Naive thymus-derived CD4-positive, alpha-beta T cell (primary cell): ENCODE measurements around the gene LYPLAL1. TPM values are rescaled to one million over a fixed set of nuclear protein-coding genes. Genes with fewer than 3 reads are reported as not detected.
"Not testable (repeated sequence)": the region's sequence is repeated elsewhere in the genome, so short reads cannot be mapped to it uniquely, and the experiment has no call there.

Experiments used
- ATAC-seq: fragments of 150-1000 bp; cut with Tn5 transposase; 2 replicates; pipeline ENCODE4 v1.10.0; 2021; ENCODE audit warnings: mild to moderate bottlenecking, moderate library complexity
- CTCF ChIA-PET: fragments of 350-600 bp; sonication (Branson Sonifier 250); formaldehyde crosslinking; loops from one replicate; lab custom pipeline; 2021; ENCODE audit warnings: antibody characterized with exemption; lab: Charles Lee
- POLR2A ChIA-PET: fragments of 350-600 bp; sonication (Branson Sonifier 250); formaldehyde crosslinking; loops from one replicate; lab custom pipeline; 2021; ENCODE audit warnings: antibody characterized with exemption, inconsistent platforms; lab: Charles Lee
- DNase-seq, 9 donors: peaks; one replicate each; pipeline versions ENCODE4 v3.0.0 to v3.0.0-alpha.2; 2020 to 2022; ENCODE audit warnings: mixed read lengths in 1 of 9
- H3K27ac ChIP-seq: one replicate; pipeline ENCODE4 v1.7.0; 2013; ENCODE audit warnings: mild to moderate bottlenecking, low read depth, low read length, moderate library complexity
- H3K27me3 ChIP-seq, 2 donors: one replicate each; pipeline ENCODE4 v1.7.0; 2013; ENCODE audit warnings: low read length in 2 of 2, mild to moderate bottlenecking in 2 of 2, moderate library complexity in 2 of 2; ENCODE audit not compliant: control insufficient read depth in 2 of 2, insufficient read depth in 2 of 2
- H3K36me3 ChIP-seq, 3 experiments: 1 replicate in 2 of 3; 2 replicates in 1 of 3; pipeline ENCODE4 v1.7.0; 2013; ENCODE audit warnings: low read length in 3 of 3, mild to moderate bottlenecking in 3 of 3, moderate library complexity in 1 of 3; ENCODE audit not compliant: insufficient read depth in 3 of 3, control insufficient read depth in 2 of 3
- H3K4me1 ChIP-seq, 2 donors: one replicate each; pipeline ENCODE4 v1.7.0; 2013; ENCODE audit warnings: low read length in 2 of 2, mild to moderate bottlenecking in 2 of 2, moderate library complexity in 1 of 2; ENCODE audit not compliant: control insufficient read depth in 2 of 2, insufficient read depth in 2 of 2
- H3K4me3 ChIP-seq: 2 replicates; pipeline ENCODE4 v1.7.0; 2013; ENCODE audit warnings: mild to moderate bottlenecking, low read length
- H3K9me3 ChIP-seq, 3 experiments: 1 replicate in 2 of 3; 2 replicates in 1 of 3; pipeline ENCODE4 v1.7.0; 2013; ENCODE audit warnings: low read length in 3 of 3; ENCODE audit not compliant: control insufficient read depth in 2 of 3
- H3K27ac Mint-ChIP-seq, 9 donors: one replicate each; pipeline ENCODE4 v1.8.0; 2020 to 2022; ENCODE audit warnings: mixed read lengths in 9 of 9, mild to moderate bottlenecking in 8 of 9, moderate library complexity in 5 of 9, inconsistent platforms in 2 of 9
- H3K27me3 Mint-ChIP-seq, 5 donors: one replicate each; pipeline ENCODE4 v1.8.0; 2021 to 2022; ENCODE audit warnings: mixed read lengths in 5 of 5, mild to moderate bottlenecking in 1 of 5
- H3K36me3 Mint-ChIP-seq, 5 donors: one replicate each; pipeline ENCODE4 v1.8.0; 2020 to 2022; ENCODE audit warnings: mixed read lengths in 5 of 5, mild to moderate bottlenecking in 3 of 5, inconsistent platforms in 1 of 5
- H3K4me1 Mint-ChIP-seq, 7 donors: one replicate each; pipeline ENCODE4 v1.8.0; 2020 to 2022; ENCODE audit warnings: mixed read lengths in 7 of 7, mild to moderate bottlenecking in 3 of 7, inconsistent platforms in 1 of 7
- H3K4me3 Mint-ChIP-seq, 10 donors: one replicate each; pipeline ENCODE4 v1.8.0; 2020 to 2022; ENCODE audit warnings: mild to moderate bottlenecking in 10 of 10, mixed read lengths in 10 of 10, moderate library complexity in 6 of 10, inconsistent platforms in 2 of 10
- H3K9me3 Mint-ChIP-seq, 11 donors: one replicate each; pipeline ENCODE4 v1.8.0; 2020 to 2022; ENCODE audit warnings: mixed read lengths in 11 of 11, mild to moderate bottlenecking in 4 of 11, inconsistent platforms in 1 of 11, moderate library complexity in 1 of 11
- intact Hi-C, 2 donors: fragments of 100-400 bp; cut with micrococcal nuclease; formaldehyde crosslinking; loops; one replicate each; pipeline ENCODE4 v1.15.1; 2023
- polyA plus RNA-seq, 2 donors: library from polyadenylated mRNA; unstranded; fragments of 300-500 nt; fragmentation: Illumina TruSeq; gene quantifications; one replicate each; pipeline ENCODE4 v1.2.3, GENCODE V29; 2021
- total RNA-seq, 6 experiments: library from RNA in 5 of 6; stranded (reverse) in 5 of 6; gene quantifications; 1 replicate in 5 of 6; 2 replicates in 1 of 6; pipeline ENCODE4 v1.2.3 and lab custom pipeline; 2021 to 2026

The LYPLAL1 gene
- total and polyA plus RNA-seq, 7 experiments from 2014 or later, result 12.2 to 33.0 (median 20.9) TPM

- Mint-ChIP-seq H3K9me3 (peaks cover 0 to 2% (median 0%) of the 10 kb centered on the region in 11 donors), H3K36me3 (peaks cover 11 to 62% (median 40%) of the 10 kb centered on the region in 5 donors), H3K4me1 (peaks cover 9 to 36% (median 19%) of the 10 kb centered on the region in 7 donors), H3K27me3 (no peaks in the 10 kb centered on the region), H3K27ac (no peak overlapping the region), H3K4me3 (no peak overlapping the region)
- Histone ChIP-seq H3K36me3 (peaks cover 0 to 10% (median 0%) of the 10 kb centered on the region in 3 experiments), H3K27me3 (no peaks in the 10 kb centered on the region), H3K9me3 (no peaks in the 10 kb centered on the region), H3K4me3 (no peak overlapping the region), H3K27ac (no peak overlapping the region), H3K4me1 (no peaks in the 10 kb centered on the region)
- intact Hi-C loops, result no loop called here
- no peak for ATAC-seq
- no peak for DNase-seq
- POLR2A ChIA-PET, result interaction anchor here (1.0 kb wide), 1 partner anchor 16 kb away, joined by 4 read pairs; no protein-coding TSS in a partner anchor
- CTCF ChIA-PET, result no interaction called here
These were observed 16.9 kb downstream of the LYPLAL1 start for GRCh38 chr1:219190605-219191004.

- ATAC-seq, DNase-seq, H3K27ac Mint-ChIP-seq, H3K4me3 Mint-ChIP-seq, H3K9me3 ChIP-seq, POLR2A ChIA-PET, H3K4me1 ChIP-seq, H3K9me3 Mint-ChIP-seq, H3K27me3 Mint-ChIP-seq, H3K4me3 ChIP-seq, H3K36me3 ChIP-seq, intact Hi-C loops, H3K27me3 ChIP-seq, CTCF ChIA-PET, H3K4me1 Mint-ChIP-seq, H3K27ac ChIP-seq: not testable (repeated sequence)
- peaks cover 21 to 75% (median 66%) of the 10 kb centered on the region in 5 donors for H3K36me3 Mint-ChIP-seq
These were observed 22.2 kb downstream of the LYPLAL1 start for GRCh38 chr1:219195833-219196232.

GRCh38 chr1:219201656-219202055 lies 28.0 kb downstream of the LYPLAL1 start:
- Mint-ChIP-seq H3K36me3 (peaks cover 5 to 39% (median 30%) of the 10 kb centered on the region in 5 donors), H3K9me3 (no peaks in the 10 kb centered on the region), H3K4me3 (no peak overlapping the region), H3K27me3 (no peaks in the 10 kb centered on the region), H3K27ac (no peak overlapping the region), H3K4me1 (peaks cover 0 to 9% (median 1%) of the 10 kb centered on the region in 7 donors)
- H3K27ac ChIP-seq, result no peak overlapping the region
- H3K27me3 ChIP-seq, result no peaks in the 10 kb centered on the region
- no peaks in the 10 kb centered on the region for H3K4me1 ChIP-seq
- CTCF ChIA-PET, result no interaction called here
- H3K4me3 ChIP-seq, result no peak overlapping the region
- ATAC-seq, result no peak
- DNase-seq, result no peak
- POLR2A ChIA-PET, result no interaction called here
- no peaks in the 10 kb centered on the region for H3K9me3 ChIP-seq
- intact Hi-C loops, result loop anchor here (5.0 to 10.0 kb wide), 3 partner anchors 216 to 613 kb away; no protein-coding TSS in a partner anchor
- no peaks in the 10 kb centered on the region for H3K36me3 ChIP-seq

DNA sequence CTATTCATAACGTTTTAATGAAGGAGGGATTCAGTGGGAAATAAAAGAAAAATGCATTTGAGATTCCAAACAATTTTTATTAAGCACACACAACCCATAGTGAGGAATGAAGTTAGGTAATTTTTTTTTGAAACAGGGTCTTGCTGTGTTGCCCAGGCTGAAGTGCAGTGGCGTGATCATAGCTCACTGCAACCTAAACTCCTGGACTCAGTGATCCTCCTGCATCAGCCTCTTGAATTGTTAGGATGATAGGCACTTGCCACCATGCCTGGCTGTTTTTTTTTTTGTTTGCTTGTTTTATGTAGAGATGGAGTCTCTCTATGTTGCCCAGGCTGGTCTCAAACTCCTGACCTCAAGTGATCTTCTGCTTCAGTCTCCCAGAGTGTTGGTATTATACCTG lies 28.9 kb downstream of the LYPLAL1 start:
- H3K4me1 Mint-ChIP-seq, result peaks cover 0 to 9% (median 1%) of the 10 kb centered on the region in 7 donors
- H3K36me3 Mint-ChIP-seq, result peaks cover 3 to 30% (median 22%) of the 10 kb centered on the region in 5 donors
- no peak overlapping the region for H3K4me3 Mint-ChIP-seq
- H3K27ac ChIP-seq, result no peak overlapping the region
- intact Hi-C loops, result loop anchor here (5.0 to 10.0 kb wide), 3 partner anchors 215 to 612 kb away; no protein-coding TSS in a partner anchor
- peak overlapping the region in 1 of 9 donors; percentile 41 for H3K27ac Mint-ChIP-seq
- H3K27me3 ChIP-seq, result no peaks in the 10 kb centered on the region
- H3K4me3 ChIP-seq, result no peak overlapping the region
- H3K9me3 Mint-ChIP-seq, result no peaks in the 10 kb centered on the region
- ChIA-PET POLR2A (no interaction called here), CTCF (no interaction called here)
- no peaks in the 10 kb centered on the region for H3K9me3 ChIP-seq
- H3K27me3 Mint-ChIP-seq, result no peaks in the 10 kb centered on the region
- H3K4me1 ChIP-seq, result no peaks in the 10 kb centered on the region
- no peaks in the 10 kb centered on the region for H3K36me3 ChIP-seq
- no peak for ATAC-seq
- DNase-seq, result no peak

GRCh38 chr1:219206350-219206749 lies 32.7 kb downstream of the LYPLAL1 start:
- ATAC-seq (no peak), DNase-seq (no peak)
- H3K27ac ChIP-seq, result no peak overlapping the region
- Mint-ChIP-seq H3K9me3 (no peaks in the 10 kb centered on the region), H3K4me3 (no peak overlapping the region), H3K36me3 (peaks cover 1 to 24% (median 7%) of the 10 kb centered on the region in 5 donors), H3K27ac (no peak overlapping the region), H3K27me3 (no peaks in the 10 kb centered on the region), H3K4me1 (peaks cover 0 to 10% (median 1%) of the 10 kb centered on the region in 7 donors)
- H3K9me3 ChIP-seq, result no peaks in the 10 kb centered on the region
- ChIA-PET CTCF (interaction anchor here (0.7 kb wide), 1 partner anchor 36 kb away, joined by 3 read pairs; no protein-coding TSS in a partner anchor), POLR2A (no interaction called here)
- no peaks in the 10 kb centered on the region for H3K27me3 ChIP-seq
- H3K4me1 ChIP-seq, result no peaks in the 10 kb centered on the region
- intact Hi-C loops, result loop anchor here in 1 of 2 donors (10.0 kb wide), 2 partner anchors 458 to 608 kb away; no protein-coding TSS in a partner anchor
- H3K36me3 ChIP-seq, result peaks cover 0 to 6% (median 0%) of the 10 kb centered on the region in 3 experiments
- H3K4me3 ChIP-seq, result no peak overlapping the region

DNA sequence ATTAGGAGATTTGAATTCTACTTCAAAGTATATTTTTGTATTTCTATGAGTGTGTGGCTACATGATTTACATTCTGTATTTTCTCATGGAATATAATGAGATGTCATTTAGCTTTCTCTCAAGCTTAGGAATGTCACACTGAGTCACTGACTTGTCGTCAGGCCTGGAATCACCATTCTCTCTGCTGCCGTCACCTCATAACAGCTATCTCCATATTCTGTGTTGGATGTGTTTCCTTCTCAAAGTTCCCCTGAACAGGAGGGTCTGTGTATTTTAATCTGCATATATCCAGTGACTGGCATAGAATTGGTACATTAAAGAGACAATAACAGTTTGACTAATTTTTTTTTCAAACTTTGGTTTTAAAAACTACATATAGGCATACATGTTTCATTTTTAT lies 35.9 kb downstream of the LYPLAL1 start:
- H3K4me1 ChIP-seq, result no peaks in the 10 kb centered on the region
- ATAC-seq (no peak), DNase-seq (no peak)
- no peaks in the 10 kb centered on the region for H3K9me3 ChIP-seq
- Mint-ChIP-seq H3K27ac (no peak overlapping the region), H3K4me1 (peaks cover 0 to 3% (median 0%) of the 10 kb centered on the region in 7 donors), H3K9me3 (peaks cover 0 to 2% (median 0%) of the 10 kb centered on the region in 11 donors), H3K4me3 (no peak overlapping the region), H3K36me3 (peaks cover 3 to 36% (median 25%) of the 10 kb centered on the region in 5 donors), H3K27me3 (no peaks in the 10 kb centered on the region)
- H3K4me3 ChIP-seq, result no peak overlapping the region
- ChIA-PET CTCF (no interaction called here), POLR2A (no interaction called here)
- no peaks in the 10 kb centered on the region for H3K27me3 ChIP-seq
- intact Hi-C loops, result loop anchor here in 1 of 2 donors (10.0 kb wide), 2 partner anchors 455 to 605 kb away; no protein-coding TSS in a partner anchor
- peaks cover 0 to 6% (median 0%) of the 10 kb centered on the region in 3 experiments for H3K36me3 ChIP-seq
- no peak overlapping the region for H3K27ac ChIP-seq

DNA sequence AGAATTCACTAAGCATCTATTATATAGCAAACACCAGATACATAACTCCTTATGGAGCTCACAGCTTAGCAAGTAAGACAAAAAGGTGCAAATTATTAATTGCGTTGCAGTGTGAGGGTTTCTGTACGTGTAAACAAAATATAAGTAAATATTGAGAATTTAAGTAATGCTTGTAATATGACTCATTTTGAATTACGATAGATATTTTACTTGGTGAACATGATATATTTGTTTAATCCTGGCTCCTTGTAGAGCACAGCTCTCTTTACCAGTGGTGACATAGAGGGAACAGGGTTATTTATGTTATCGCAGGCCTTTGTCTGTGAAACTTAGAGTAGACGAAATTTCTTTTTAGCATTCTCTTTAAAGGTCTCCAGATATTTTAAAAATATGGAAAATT lies 36.4 kb downstream of the LYPLAL1 start:
- H3K9me3 Mint-ChIP-seq, result peaks cover 0 to 2% (median 0%) of the 10 kb centered on the region in 11 donors
- ChIA-PET POLR2A (no interaction called here), CTCF (no interaction called here)
- intact Hi-C loops, result no loop called here
- H3K9me3 ChIP-seq, result no peaks in the 10 kb centered on the region
- no peak overlapping the region for H3K27ac Mint-ChIP-seq
- peaks cover 3 to 37% (median 26%) of the 10 kb centered on the region in 5 donors for H3K36me3 Mint-ChIP-seq
- DNase-seq (no peak), ATAC-seq (no peak)
- H3K4me3 Mint-ChIP-seq, result no peak overlapping the region
- H3K27ac ChIP-seq, result no peak overlapping the region
- H3K27me3 Mint-ChIP-seq, result no peaks in the 10 kb centered on the region
- H3K4me3 ChIP-seq, result no peak overlapping the region
- peaks cover 0 to 6% (median 0%) of the 10 kb centered on the region in 3 experiments for H3K36me3 ChIP-seq
- H3K4me1 Mint-ChIP-seq, result peaks cover 0 to 3% (median 0%) of the 10 kb centered on the region in 7 donors
- H3K4me1 ChIP-seq, result no peaks in the 10 kb centered on the region
- no peaks in the 10 kb centered on the region for H3K27me3 ChIP-seq
